ENCODE results near the gene GANC.

- TF ChIP-seq POLR2A (IDR thresholded peaks at IDR 0.05; ENCODE audit: low read length) = no peak
- TF ChIP-seq GATA1 (IDR thresholded peaks at IDR 0.05; ENCODE audit: low read depth, low read length) = no peak
These were observed 83.8 kb downstream of the GANC start for GRCh38 chr15:42356851-42357250.
